ENCODE results near the gene AKAP13.

GRCh38 chr15:85708402-85708941 lies 328.1 kb downstream of the AKAP13 start:
- TF ChIP-seq CTCF (IDR thresholded peaks at IDR 0.05) (no peak), ZFX (IDR thresholded peaks at IDR 0.05; ENCODE audit: borderline replicate concordance) (no peak)

All from 22Rv1 (cell line).